ENCODE results near the gene AIFM1.

AIFM1 gene

GRCh38 chrX:130110379-130111219, 55.0 kb downstream of the AIFM1 start, which contains the start of gene ELF4:
TSS of gene ELF4 (minus strand) at chrX:130110497. CDS start at chrX:130081330, 29,167 bp downstream.
- Histone ChIP-seq H3K9ac (ENCODE audit: low read length) (peak within 1 kb of the TSS; percentile 32), H3K27me3 (ENCODE audit: control insufficient read depth, insufficient read depth, low read length) (peaks cover 2% of the 10 kb centered on the region), H3K36me3 (ENCODE audit: control insufficient read depth, insufficient read depth, low read length) (peaks cover 2% of the 10 kb centered on the region), H3K27ac (ENCODE audit: low read depth, low read length) (peak within 1 kb of the TSS; percentile 64), H3K4me3 (ENCODE audit: low read length) (peak within 1 kb of the TSS; percentile 65), H3K4me1 (ENCODE audit: control insufficient read depth, insufficient read depth, low read length) (no peaks in the 10 kb centered on the region)

GRCh38 chrX:130109429-130110378, 55.9 kb downstream of the AIFM1 start:
- H3K27ac ChIP-seq (ENCODE audit: low read depth, low read length) = peak overlapping the region; percentile 64
- peaks cover 2% of the 10 kb centered on the region for H3K36me3 ChIP-seq (ENCODE audit: control insufficient read depth, insufficient read depth, low read length)
- H3K27me3 ChIP-seq (ENCODE audit: control insufficient read depth, insufficient read depth, low read length) = peaks cover 2% of the 10 kb centered on the region
- H3K4me3 ChIP-seq (ENCODE audit: low read length) = peak overlapping the region; percentile 65
- H3K9ac ChIP-seq (ENCODE audit: low read length) = peak overlapping the region; percentile 32
- H3K4me1 ChIP-seq (ENCODE audit: control insufficient read depth, insufficient read depth, low read length) = no peaks in the 10 kb centered on the region

- Histone ChIP-seq H3K9ac (ENCODE audit: low read length) (peak overlapping the region; percentile 32), H3K27ac (ENCODE audit: low read depth, low read length) (no peak overlapping the region), H3K4me1 (ENCODE audit: control insufficient read depth, insufficient read depth, low read length) (no peaks in the 10 kb centered on the region)
Observed at GRCh38 chrX:130108647-130109428, 56.8 kb downstream of the AIFM1 start.

GRCh38 chrX:130106071-130106470, 59.6 kb downstream of the AIFM1 start:
- no peak overlapping the region for H3K4me3 ChIP-seq (ENCODE audit: low read length)
- H3K27me3 ChIP-seq (ENCODE audit: control insufficient read depth, insufficient read depth, low read length) = no peaks in the 10 kb centered on the region
- H3K36me3 ChIP-seq (ENCODE audit: control insufficient read depth, insufficient read depth, low read length) = peaks cover 2% of the 10 kb centered on the region
- no peaks in the 10 kb centered on the region for H3K4me1 ChIP-seq (ENCODE audit: control insufficient read depth, insufficient read depth, low read length)
- H3K27ac ChIP-seq (ENCODE audit: low read depth, low read length) = no peak overlapping the region
- no peak overlapping the region for H3K9ac ChIP-seq (ENCODE audit: low read length)

More at GRCh38 chrX:130108647-130109428, 56.8 kb downstream of the AIFM1 start:
- peaks cover 2% of the 10 kb centered on the region for H3K36me3 ChIP-seq (ENCODE audit: control insufficient read depth, insufficient read depth, low read length)
- H3K27me3 ChIP-seq (ENCODE audit: control insufficient read depth, insufficient read depth, low read length) = no peaks in the 10 kb centered on the region
- H3K4me3 ChIP-seq (ENCODE audit: low read length) = peak overlapping the region; percentile 65

- no peak overlapping the region for H3K9ac ChIP-seq (ENCODE audit: low read length)
- H3K36me3 ChIP-seq (ENCODE audit: control insufficient read depth, insufficient read depth, low read length) = peaks cover 2% of the 10 kb centered on the region
- no peaks in the 10 kb centered on the region for H3K4me1 ChIP-seq (ENCODE audit: control insufficient read depth, insufficient read depth, low read length)
- H3K27ac ChIP-seq (ENCODE audit: low read depth, low read length) = no peak overlapping the region
- H3K27me3 ChIP-seq (ENCODE audit: control insufficient read depth, insufficient read depth, low read length) = no peaks in the 10 kb centered on the region
- H3K4me3 ChIP-seq (ENCODE audit: low read length) = no peak overlapping the region
Observed at GRCh38 chrX:130105244-130105643, 60.4 kb downstream of the AIFM1 start.

GRCh38 chrX:130103605-130104004, 62.0 kb downstream of the AIFM1 start:
- no peak overlapping the region for H3K9ac ChIP-seq (ENCODE audit: low read length)
- no peaks in the 10 kb centered on the region for H3K4me1 ChIP-seq (ENCODE audit: control insufficient read depth, insufficient read depth, low read length)
- no peak overlapping the region for H3K27ac ChIP-seq (ENCODE audit: low read depth, low read length)

GRCh38 chrX:130100180-130100579, 65.5 kb downstream of the AIFM1 start:
- Histone ChIP-seq H3K4me1 (ENCODE audit: control insufficient read depth, insufficient read depth, low read length) (no peaks in the 10 kb centered on the region), H3K36me3 (ENCODE audit: control insufficient read depth, insufficient read depth, low read length) (no peaks in the 10 kb centered on the region), H3K4me3 (ENCODE audit: low read length) (no peak overlapping the region), H3K27me3 (ENCODE audit: control insufficient read depth, insufficient read depth, low read length) (no peaks in the 10 kb centered on the region), H3K9ac (ENCODE audit: low read length) (no peak overlapping the region), H3K27ac (ENCODE audit: low read depth, low read length) (no peak overlapping the region)

More at GRCh38 chrX:130103605-130104004, 62.0 kb downstream of the AIFM1 start:
- Histone ChIP-seq H3K27me3 (ENCODE audit: control insufficient read depth, insufficient read depth, low read length) (no peaks in the 10 kb centered on the region), H3K36me3 (ENCODE audit: control insufficient read depth, insufficient read depth, low read length) (peaks cover 2% of the 10 kb centered on the region), H3K4me3 (ENCODE audit: low read length) (no peak overlapping the region)

- H3K9ac ChIP-seq (ENCODE audit: low read length) = no peak overlapping the region
- H3K36me3 ChIP-seq (ENCODE audit: control insufficient read depth, insufficient read depth, low read length) = no peaks in the 10 kb centered on the region
- no peaks in the 10 kb centered on the region for H3K27me3 ChIP-seq (ENCODE audit: control insufficient read depth, insufficient read depth, low read length)
- H3K27ac ChIP-seq (ENCODE audit: low read depth, low read length) = no peak overlapping the region
- no peak overlapping the region for H3K4me3 ChIP-seq (ENCODE audit: low read length)
- H3K4me1 ChIP-seq (ENCODE audit: control insufficient read depth, insufficient read depth, low read length) = no peaks in the 10 kb centered on the region
Observed at GRCh38 chrX:130098210-130098552, 67.5 kb downstream of the AIFM1 start.

GRCh38 chrX:130097507-130098209, 68.0 kb downstream of the AIFM1 start:
- no peaks in the 10 kb centered on the region for H3K36me3 ChIP-seq (ENCODE audit: control insufficient read depth, insufficient read depth, low read length)
- H3K9ac ChIP-seq (ENCODE audit: low read length) = no peak overlapping the region
- H3K27ac ChIP-seq (ENCODE audit: low read depth, low read length) = no peak overlapping the region
- H3K27me3 ChIP-seq (ENCODE audit: control insufficient read depth, insufficient read depth, low read length) = no peaks in the 10 kb centered on the region
- H3K4me1 ChIP-seq (ENCODE audit: control insufficient read depth, insufficient read depth, low read length) = no peaks in the 10 kb centered on the region
- no peak overlapping the region for H3K4me3 ChIP-seq (ENCODE audit: low read length)

GRCh38 chrX:130095249-130096030, 70.2 kb downstream of the AIFM1 start:
- Histone ChIP-seq H3K4me3 (ENCODE audit: low read length) (no peak overlapping the region), H3K36me3 (ENCODE audit: control insufficient read depth, insufficient read depth, low read length) (no peaks in the 10 kb centered on the region), H3K27ac (ENCODE audit: low read depth, low read length) (no peak overlapping the region), H3K9ac (ENCODE audit: low read length) (no peak overlapping the region), H3K4me1 (ENCODE audit: control insufficient read depth, insufficient read depth, low read length) (no peaks in the 10 kb centered on the region), H3K27me3 (ENCODE audit: control insufficient read depth, insufficient read depth, low read length) (no peaks in the 10 kb centered on the region)

- no peak overlapping the region for H3K9ac ChIP-seq (ENCODE audit: low read length)
- no peak overlapping the region for H3K27ac ChIP-seq (ENCODE audit: low read depth, low read length)
- no peaks in the 10 kb centered on the region for H3K4me1 ChIP-seq (ENCODE audit: control insufficient read depth, insufficient read depth, low read length)
- H3K4me3 ChIP-seq (ENCODE audit: low read length) = no peak overlapping the region
- no peaks in the 10 kb centered on the region for H3K27me3 ChIP-seq (ENCODE audit: control insufficient read depth, insufficient read depth, low read length)
- no peaks in the 10 kb centered on the region for H3K36me3 ChIP-seq (ENCODE audit: control insufficient read depth, insufficient read depth, low read length)
Observed at GRCh38 chrX:130094696-130095095, 70.9 kb downstream of the AIFM1 start.
